PC-3 (cell line): ENCODE results near the gene KCNH5. TPM values are rescaled to one million over a fixed set of nuclear protein-coding genes. Genes with fewer than 3 reads are reported as not detected.

Experiments used
- ATAC-seq: fragments of 200-7000 bp; cut with Tn5 transposase; 2 replicates; pipeline ENCODE4 v1.9.1; 2020; ENCODE audit warnings: mild to moderate bottlenecking, moderate library complexity
- BruUV-seq: library from RNA; stranded (reverse); fragments of 400-500 nt; replicated peaks from 2 replicates; lab custom pipeline; 2021; lab: Mats Ljungman, UMichigan
- CTCF ChIA-PET: fragments of 300-600 bp; sonication (Branson Sonifier 250); formaldehyde crosslinking; loops from one replicate; lab custom pipeline; 2022; ENCODE audit warnings: antibody characterized with exemption; lab: Charles Lee
- POLR2A ChIA-PET: fragments of 300-600 bp; sonication (Branson Sonifier 250); formaldehyde crosslinking; loops from one replicate; lab custom pipeline; 2022; ENCODE audit warnings: antibody characterized with exemption; ENCODE audit not compliant: unreplicated experiment; lab: Charles Lee
- DNase-seq: peaks from one replicate; pipeline ENCODE4 v3.0.0-alpha.2; 2015
- H2AFZ ChIP-seq: fragments of 300-600 bp; sonication (generic); 2 replicates; pipeline ENCODE4 v1.6.0; 2016; ENCODE audit warnings: antibody characterized with exemption, low read length
- H3F3A ChIP-seq: fragments of 300-600 bp; sonication (generic); one replicate; pipeline ENCODE4 v1.6.0; 2017; ENCODE audit warnings: antibody characterized with exemption, low read length, control low read depth, mild to moderate bottlenecking; ENCODE audit not compliant: unreplicated experiment
- H3K27ac ChIP-seq: fragments of 300-600 bp; sonication (generic); 2 replicates; pipeline ENCODE4 v1.5.1; 2016; ENCODE audit warnings: mild to moderate bottlenecking, low read length
- H3K27me3 ChIP-seq: fragments of 300-600 bp; sonication (generic); 2 replicates; pipeline ENCODE4 v1.6.1; 2016; ENCODE audit warnings: low read length, mixed read lengths
- H3K36me3 ChIP-seq: fragments of 300-600 bp; sonication (generic); 2 replicates; pipeline ENCODE4 v1.6.1; 2016; ENCODE audit warnings: low read depth, mixed run types, low read length, mixed read lengths
- H3K4me1 ChIP-seq: fragments of 300-600 bp; sonication (generic); 2 replicates; pipeline ENCODE4 v1.5.1; 2016; ENCODE audit warnings: low read length; ENCODE audit not compliant: insufficient read depth
- H3K4me2 ChIP-seq: fragments of 300-600 bp; sonication (generic); 2 replicates; pipeline ENCODE4 v1.6.0; 2016; ENCODE audit warnings: low read length
- H3K4me3 ChIP-seq: fragments of 300-600 bp; sonication (generic); 2 replicates; pipeline ENCODE4 v1.5.1; 2016; ENCODE audit warnings: mild to moderate bottlenecking, low read length, mixed read lengths
- H3K79me2 ChIP-seq: fragments of 300-600 bp; sonication (generic); 2 replicates; pipeline ENCODE4 v1.6.1; 2017; ENCODE audit warnings: low read length, mixed read lengths
- H3K9ac ChIP-seq: fragments of 300-600 bp; sonication (generic); 2 replicates; pipeline ENCODE4 v1.6.0; 2016; ENCODE audit warnings: mild to moderate bottlenecking, low read length
- H3K9me2 ChIP-seq: fragments of 300-600 bp; sonication (generic); replicated peaks from 2 replicates; pipeline ENCODE4 v1.6.1; 2016; ENCODE audit warnings: mixed run types, low read length, mixed read lengths
- H3K9me3 ChIP-seq: fragments of 300-600 bp; sonication (generic); 2 replicates; pipeline ENCODE4 v1.6.1; 2016; ENCODE audit warnings: low read length, mixed read lengths
- H4K20me1 ChIP-seq: fragments of 300-600 bp; sonication (generic); 2 replicates; pipeline ENCODE4 v1.6.1; 2016; ENCODE audit warnings: low read length, mixed read lengths
- EZH2 ChIP-seq: fragments of 300-600 bp; sonication (generic); IDR thresholded peaks from one replicate; pipeline ENCODE4 v1.6.1; 2017; ENCODE audit warnings: antibody characterized with exemption, mild to moderate bottlenecking, low read length; ENCODE audit not compliant: unreplicated experiment
- EZH2phosphoT487 ChIP-seq: fragments of 300-600 bp; sonication (generic); IDR thresholded peaks from 2 replicates; pipeline ENCODE4 v1.6.1; 2018; ENCODE audit warnings: mild to moderate bottlenecking, antibody characterized with exemption, low read length, borderline replicate concordance
- intact Hi-C: fragments of 100-400 bp; cut with micrococcal nuclease; formaldehyde crosslinking; loops from 2 replicates; pipeline ENCODE4 v1.9.0; 2023
- total RNA-seq: library from RNA; depleted of rRNA; stranded (reverse); fragments of >200 nt; gene quantifications from 2 replicates; pipeline ENCODE4 v1.2.3, GENCODE V29; 2014
- TF ChIP-seq, protein P1 (sequence below): fragments of 300-600 bp; sonication (generic); conservative IDR thresholded peaks from 2 replicates; pipeline ENCODE4 v1.5.1; 2017; ENCODE audit warnings: antibody characterized with exemption, low read depth, mild to moderate bottlenecking, low read length

Gene KCNH5
- total RNA-seq, 1 experiment from 2014 or later = not detected

- no peak overlapping the region for H3K9ac ChIP-seq
- no peaks in the 10 kb centered on the region for H3F3A ChIP-seq
- H3K4me3 ChIP-seq = no peak overlapping the region
- no TSS peak for BruUV-seq
- no peak overlapping the region for H3K27ac ChIP-seq
- no peak for TF ChIP-seq EZH2phosphoT487
- TF ChIP-seq, protein P1, sequence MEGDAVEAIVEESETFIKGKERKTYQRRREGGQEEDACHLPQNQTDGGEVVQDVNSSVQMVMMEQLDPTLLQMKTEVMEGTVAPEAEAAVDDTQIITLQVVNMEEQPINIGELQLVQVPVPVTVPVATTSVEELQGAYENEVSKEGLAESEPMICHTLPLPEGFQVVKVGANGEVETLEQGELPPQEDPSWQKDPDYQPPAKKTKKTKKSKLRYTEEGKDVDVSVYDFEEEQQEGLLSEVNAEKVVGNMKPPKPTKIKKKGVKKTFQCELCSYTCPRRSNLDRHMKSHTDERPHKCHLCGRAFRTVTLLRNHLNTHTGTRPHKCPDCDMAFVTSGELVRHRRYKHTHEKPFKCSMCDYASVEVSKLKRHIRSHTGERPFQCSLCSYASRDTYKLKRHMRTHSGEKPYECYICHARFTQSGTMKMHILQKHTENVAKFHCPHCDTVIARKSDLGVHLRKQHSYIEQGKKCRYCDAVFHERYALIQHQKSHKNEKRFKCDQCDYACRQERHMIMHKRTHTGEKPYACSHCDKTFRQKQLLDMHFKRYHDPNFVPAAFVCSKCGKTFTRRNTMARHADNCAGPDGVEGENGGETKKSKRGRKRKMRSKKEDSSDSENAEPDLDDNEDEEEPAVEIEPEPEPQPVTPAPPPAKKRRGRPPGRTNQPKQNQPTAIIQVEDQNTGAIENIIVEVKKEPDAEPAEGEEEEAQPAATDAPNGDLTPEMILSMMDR = no peak
- no peaks in the 10 kb centered on the region for H3K36me3 ChIP-seq
- no peaks in the 10 kb centered on the region for H3K9me2 ChIP-seq
- ChIA-PET CTCF (no interaction called here), POLR2A (no interaction called here)
- no peak for DNase-seq
- no peak overlapping the region for H2AFZ ChIP-seq
- H3K4me1 ChIP-seq = peaks cover 32% of the 10 kb centered on the region
- H3K9me3 ChIP-seq = no peaks in the 10 kb centered on the region
- intact Hi-C loops = no loop called here
- H3K27me3 ChIP-seq = peaks cover 7% of the 10 kb centered on the region; the same call in 1 of the 2 replicates
- no peaks in the 10 kb centered on the region for H4K20me1 ChIP-seq
- H3K4me2 ChIP-seq = no peak overlapping the region
- no peaks in the 10 kb centered on the region for H3K79me2 ChIP-seq
- ATAC-seq = no peak
Measured at GRCh38 chr14:62687818-62688217, 357.4 kb downstream of the KCNH5 start.

- DNase-seq = no peak
- CTCF ChIA-PET = no interaction called here
Measured at GRCh38 chr14:62684376-62684775, 360.9 kb downstream of the KCNH5 start.

DNA sequence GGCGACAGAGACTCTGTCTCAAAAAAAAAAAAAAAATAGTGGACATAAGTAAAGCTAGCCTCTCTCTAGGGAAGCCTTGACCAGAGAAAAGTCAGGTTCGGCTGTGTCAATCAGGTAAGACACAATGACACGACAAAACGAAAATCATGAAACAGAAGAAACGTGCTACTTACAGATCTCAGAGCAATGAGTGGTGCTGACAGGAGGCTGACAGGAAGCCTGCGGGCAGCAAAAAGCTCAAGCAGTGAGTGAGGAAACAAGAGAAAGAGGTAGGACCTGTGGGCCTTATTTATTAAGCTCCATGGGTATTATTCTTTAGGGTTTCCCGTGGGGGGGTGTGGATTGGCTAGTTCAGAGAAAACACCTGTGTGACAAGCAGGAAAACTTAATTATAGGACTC, 363.1 kb downstream of the KCNH5 start:
- Histone ChIP-seq H3K27ac (no peak overlapping the region), H3K9me2 (no peaks in the 10 kb centered on the region), H3K36me3 (no peaks in the 10 kb centered on the region), H3K4me2 (no peak overlapping the region), H3K9ac (no peak overlapping the region), H2AFZ (no peak overlapping the region), H4K20me1 (no peaks in the 10 kb centered on the region), H3K9me3 (no peaks in the 10 kb centered on the region), H3K27me3 (peaks cover 24% of the 10 kb centered on the region), H3F3A (no peaks in the 10 kb centered on the region), H3K4me3 (no peak overlapping the region), H3K4me1 (no peaks in the 10 kb centered on the region), H3K79me2 (no peaks in the 10 kb centered on the region)
- intact Hi-C loops = no loop called here
- POLR2A ChIA-PET = no interaction called here
- no TSS peak for BruUV-seq
- no peak for ATAC-seq
- no peak for DNase-seq
- CTCF ChIA-PET = interaction anchor here (0.5 kb wide), 1 partner anchor 515 kb away, joined by 3 read pairs; no protein-coding TSS in a partner anchor
- TF ChIP-seq EZH2 = no peak
- TF ChIP-seq EZH2phosphoT487 = no peak
- TF ChIP-seq, protein P1 = no peak

More at GRCh38 chr14:62684376-62684775, 360.9 kb downstream of the KCNH5 start:
- Histone ChIP-seq H2AFZ (no peak overlapping the region), H3K9me3 (no peaks in the 10 kb centered on the region), H3F3A (no peaks in the 10 kb centered on the region), H3K79me2 (no peaks in the 10 kb centered on the region), H3K36me3 (no peaks in the 10 kb centered on the region), H3K27ac (no peak overlapping the region), H3K9me2 (no peaks in the 10 kb centered on the region), H4K20me1 (no peaks in the 10 kb centered on the region), H3K4me2 (no peak overlapping the region), H3K4me1 (peaks cover 2% of the 10 kb centered on the region), H3K27me3 (peaks cover 7% of the 10 kb centered on the region; the same call in 1 of the 2 replicates), H3K9ac (no peak overlapping the region), H3K4me3 (no peak overlapping the region)
- intact Hi-C loops = no loop called here
- ATAC-seq = no peak
- no TSS peak for BruUV-seq
- no peak for TF ChIP-seq EZH2
- TF ChIP-seq EZH2phosphoT487 = no peak
- TF ChIP-seq, protein P1 = no peak
- POLR2A ChIA-PET = no interaction called here
